ES-I3 (cell line): ENCODE measurements around the gene NFKBIZ.

ENCODE experiments used
- H3K36me3 ChIP-seq: 2 replicates; pipeline ENCODE4 v1.6.1; 2013; ENCODE audit warnings: mild to moderate bottlenecking, low read length, control low read depth, moderate library complexity; ENCODE audit not compliant: insufficient read depth
- H3K4me1 ChIP-seq: 2 replicates; pipeline ENCODE4 v1.6.1; 2013; ENCODE audit warnings: mild to moderate bottlenecking, control low read depth, low read length; ENCODE audit not compliant: insufficient read depth
- H3K9ac ChIP-seq: 2 replicates; pipeline ENCODE4 v1.6.1; 2013; ENCODE audit warnings: low read depth, mild to moderate bottlenecking, low read length, moderate library complexity
- H3K9me3 ChIP-seq: 2 replicates; pipeline ENCODE4 v1.6.1; 2013; ENCODE audit warnings: mild to moderate bottlenecking, low read length, moderate library complexity; ENCODE audit not compliant: control insufficient read depth, insufficient read depth

Gene NFKBIZ

DNA sequence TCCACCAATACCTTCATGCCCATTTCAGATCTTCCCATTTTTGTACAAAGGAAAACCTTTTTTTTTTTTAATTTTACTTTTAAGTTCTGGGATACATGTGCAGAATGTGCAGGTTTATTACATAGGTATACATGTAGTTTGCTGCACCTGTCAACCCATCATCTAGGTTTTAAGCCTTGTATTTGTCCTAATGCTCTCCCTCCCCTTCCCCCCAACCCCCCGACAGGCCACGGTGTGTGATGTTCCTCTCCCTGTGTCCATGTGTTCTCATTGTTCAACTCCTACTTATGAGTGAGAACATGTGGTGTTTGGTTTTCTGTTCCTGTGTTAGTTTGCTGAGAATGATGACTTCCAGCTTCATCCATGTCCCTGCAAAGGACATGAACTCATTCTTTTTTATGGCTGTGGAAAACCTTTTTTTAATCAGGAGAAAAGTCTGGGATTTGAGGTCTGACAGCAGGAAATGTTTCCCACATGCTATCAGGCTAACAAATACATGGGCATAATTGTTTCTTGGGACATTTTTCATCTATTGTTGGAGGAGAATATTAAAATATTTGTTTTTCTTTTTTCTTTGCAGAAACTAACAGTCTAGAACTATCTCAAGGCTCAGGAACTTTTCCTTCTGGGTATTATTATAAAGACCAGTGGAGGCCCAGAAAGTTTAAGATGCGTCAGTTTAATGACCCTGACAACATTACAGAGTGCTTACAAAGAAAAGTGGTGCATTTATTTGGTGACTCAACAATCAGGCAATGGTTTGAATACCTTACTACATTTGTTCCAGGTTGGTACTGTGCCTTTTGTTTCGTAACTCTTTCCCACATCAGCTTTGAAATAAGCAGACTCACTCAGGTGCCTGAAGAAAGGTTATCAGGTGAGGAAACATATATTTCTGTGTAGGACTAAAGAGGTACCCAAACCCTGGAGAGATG, 32.8 kb upstream of the NFKBIZ start:
- Histone ChIP-seq H3K9ac (no peak overlapping the region), H3K9me3 (no peaks in the 10 kb centered on the region), H3K36me3 (no peaks in the 10 kb centered on the region), H3K4me1 (no peaks in the 10 kb centered on the region)

- H3K9me3 ChIP-seq = no peaks in the 10 kb centered on the region
- H3K9ac ChIP-seq = no peak overlapping the region
- H3K36me3 ChIP-seq = no peaks in the 10 kb centered on the region
- H3K4me1 ChIP-seq = no peaks in the 10 kb centered on the region
These were observed 31.3 kb upstream of the NFKBIZ start for GRCh38 chr3:101817992-101818391.

DNA sequence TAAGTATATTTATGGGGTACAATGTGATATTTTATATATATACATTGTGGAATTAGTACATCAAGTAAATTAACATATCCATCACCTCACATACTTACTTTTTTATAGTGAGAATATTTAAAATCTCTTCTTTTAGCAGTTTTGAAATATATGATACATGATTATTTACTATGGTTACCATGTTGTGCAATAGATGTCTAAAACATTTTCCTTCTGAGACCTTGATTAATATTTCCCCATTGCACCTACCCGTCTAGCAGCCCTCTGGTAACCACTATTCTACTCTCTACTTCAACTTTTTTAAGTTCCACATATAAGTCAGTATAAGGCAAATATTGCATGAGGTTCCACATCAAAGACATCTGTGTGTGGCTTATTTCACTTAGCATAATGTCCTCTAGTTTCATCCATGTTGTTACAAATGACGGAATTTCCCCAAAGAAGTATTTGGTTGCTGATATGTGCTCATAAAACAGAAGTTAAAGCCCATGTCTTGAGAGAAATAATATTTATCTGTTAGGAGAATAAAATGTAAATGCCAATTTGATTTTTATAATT, 29.6 kb upstream of the NFKBIZ start:
- Histone ChIP-seq H3K4me1 (no peaks in the 10 kb centered on the region), H3K9ac (no peak overlapping the region)

DNA sequence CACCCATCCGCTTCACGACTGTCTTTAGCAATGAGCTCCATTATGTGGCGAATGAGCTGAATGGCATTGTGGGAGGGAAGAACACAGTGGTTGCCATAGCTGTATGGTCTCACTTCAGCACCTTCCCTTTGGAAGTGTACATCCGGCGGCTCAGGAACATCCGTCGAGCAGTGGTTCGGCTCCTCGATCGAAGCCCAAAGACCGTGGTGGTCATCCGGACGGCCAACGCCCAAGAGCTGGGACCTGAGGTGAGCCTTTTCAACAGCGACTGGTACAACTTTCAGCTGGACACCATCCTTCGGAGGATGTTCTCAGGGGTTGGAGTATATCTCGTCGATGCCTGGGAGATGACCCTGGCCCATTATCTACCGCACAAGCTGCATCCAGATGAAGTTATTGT, 27.8 kb upstream of the NFKBIZ start:
- Histone ChIP-seq H3K9me3 (no peaks in the 10 kb centered on the region), H3K4me1 (no peaks in the 10 kb centered on the region), H3K36me3 (no peaks in the 10 kb centered on the region), H3K9ac (no peak overlapping the region)

More for the DNA sequence above, 29.6 kb upstream of the NFKBIZ start:
- Histone ChIP-seq H3K36me3 (no peaks in the 10 kb centered on the region), H3K9me3 (no peaks in the 10 kb centered on the region)

DNA sequence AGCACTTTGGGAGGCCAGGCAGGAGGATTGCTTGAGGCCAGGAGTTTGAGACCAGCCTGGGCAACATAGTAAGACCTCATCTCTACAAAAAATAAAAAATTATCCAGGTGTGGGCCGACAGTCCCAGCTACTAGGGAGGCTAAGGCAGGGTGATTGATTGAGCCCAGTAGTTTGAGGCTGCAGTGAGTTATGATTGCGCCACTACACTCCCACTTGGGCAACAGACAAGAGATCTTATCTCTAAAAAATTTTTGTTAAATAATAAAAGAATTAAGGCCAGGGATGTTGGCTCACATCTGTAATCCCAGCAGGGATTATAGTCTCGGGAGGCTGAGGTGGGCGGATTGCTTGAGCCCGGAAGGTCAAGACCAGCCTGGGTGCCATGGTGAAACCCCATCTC, 25.8 kb upstream of the NFKBIZ start:
- 0 out of 2 replicates have a peak, but pooled peaks cover 3% of the 10 kb centered on the region for H3K4me1 ChIP-seq

GRCh38 chr3:101824702-101825101, 24.6 kb upstream of the NFKBIZ start:
- Histone ChIP-seq H3K4me1 (peaks cover 11% of the 10 kb centered on the region; the same call in 1 of the 2 replicates), H3K36me3 (no peaks in the 10 kb centered on the region), H3K9ac (no peak overlapping the region), H3K9me3 (no peaks in the 10 kb centered on the region)

More for the DNA sequence above, 25.8 kb upstream of the NFKBIZ start:
- no peak overlapping the region for H3K9ac ChIP-seq
- H3K9me3 ChIP-seq = no peaks in the 10 kb centered on the region
- H3K36me3 ChIP-seq = no peaks in the 10 kb centered on the region

- peaks cover 11% of the 10 kb centered on the region; the same call in 1 of the 2 replicates for H3K4me1 ChIP-seq
- H3K9me3 ChIP-seq = no peaks in the 10 kb centered on the region
- H3K36me3 ChIP-seq = no peaks in the 10 kb centered on the region
- no peak overlapping the region for H3K9ac ChIP-seq
These were observed 23.3 kb upstream of the NFKBIZ start for GRCh38 chr3:101825904-101826445.

GRCh38 chr3:101827211-101828174, 21.8 kb upstream of the NFKBIZ start:
- peak overlapping the region; percentile 88 for H3K9ac ChIP-seq
- H3K4me1 ChIP-seq = peaks cover 11% of the 10 kb centered on the region; the same call in 1 of the 2 replicates
- H3K9me3 ChIP-seq = no peaks in the 10 kb centered on the region
- H3K36me3 ChIP-seq = no peaks in the 10 kb centered on the region

- Histone ChIP-seq H3K4me1 (peaks cover 11% of the 10 kb centered on the region; the same call in 1 of the 2 replicates), H3K9me3 (no peaks in the 10 kb centered on the region), H3K36me3 (no peaks in the 10 kb centered on the region), H3K9ac (peak overlapping the region; percentile 88)
These were observed 21.0 kb upstream of the NFKBIZ start for GRCh38 chr3:101828276-101828675.

DNA sequence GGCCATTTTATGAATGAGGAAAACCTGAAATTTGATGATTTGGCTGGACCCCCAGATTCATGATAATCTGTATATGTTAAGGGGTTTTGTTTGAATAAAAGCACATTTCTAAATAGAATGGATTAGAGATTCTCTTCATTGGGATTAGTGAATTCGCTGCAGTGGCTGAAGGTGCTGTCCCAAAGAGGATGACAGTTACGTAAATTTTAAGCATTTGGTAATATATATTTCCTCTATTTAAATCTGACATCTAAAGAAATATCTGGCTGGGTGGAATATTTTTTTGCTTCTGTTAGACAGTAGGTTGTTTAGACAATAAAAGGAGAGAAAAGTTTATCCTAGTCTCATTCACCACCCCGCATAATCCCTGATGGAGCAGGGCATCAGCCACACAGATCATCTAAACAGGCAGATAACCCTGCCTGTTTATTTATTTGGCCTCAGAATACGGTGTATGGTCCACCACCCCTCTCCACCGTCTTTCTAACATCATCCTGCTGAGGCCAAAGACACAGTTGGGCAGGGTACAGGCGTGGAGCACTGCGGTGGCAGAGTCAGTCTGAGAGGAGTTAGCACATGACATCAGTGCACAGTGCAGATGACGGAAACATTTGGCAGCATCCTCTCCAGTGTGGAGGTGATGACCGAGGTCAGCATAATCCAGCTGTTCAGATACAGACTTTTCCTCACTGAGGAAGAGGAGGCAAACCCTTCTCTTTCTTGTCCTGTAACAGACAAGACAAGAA, 20.4 kb upstream of the NFKBIZ start:
- Histone ChIP-seq H3K4me1 (peaks cover 11% of the 10 kb centered on the region; the same call in 1 of the 2 replicates), H3K9me3 (no peaks in the 10 kb centered on the region), H3K9ac (no peak overlapping the region), H3K36me3 (no peaks in the 10 kb centered on the region)

GRCh38 chr3:101829437-101829830, 19.9 kb upstream of the NFKBIZ start:
- no peak overlapping the region for H3K9ac ChIP-seq
- H3K36me3 ChIP-seq = no peaks in the 10 kb centered on the region
- peaks cover 11% of the 10 kb centered on the region; the same call in 1 of the 2 replicates for H3K4me1 ChIP-seq
- no peaks in the 10 kb centered on the region for H3K9me3 ChIP-seq

- Histone ChIP-seq H3K4me1 (peaks cover 11% of the 10 kb centered on the region; the same call in 1 of the 2 replicates), H3K9ac (no peak overlapping the region), H3K36me3 (no peaks in the 10 kb centered on the region)
These were observed 19.4 kb upstream of the NFKBIZ start for GRCh38 chr3:101829874-101830273.

GRCh38 chr3:101833446-101833974, 15.8 kb upstream of the NFKBIZ start:
- H3K9ac ChIP-seq = no peak overlapping the region
- peaks cover 8% of the 10 kb centered on the region; the same call in 1 of the 2 replicates for H3K4me1 ChIP-seq
- H3K36me3 ChIP-seq = no peaks in the 10 kb centered on the region
- H3K9me3 ChIP-seq = no peaks in the 10 kb centered on the region

More at GRCh38 chr3:101829874-101830273, 19.4 kb upstream of the NFKBIZ start:
- no peaks in the 10 kb centered on the region for H3K9me3 ChIP-seq
